GM12801 (cell line): ENCODE results near the gene VAMP2.

Source experiments
- CTCF ChIP-seq: IDR thresholded peaks from one replicate; pipeline ENCODE4 v1.5.1; 2011; ENCODE audit warnings: control low read depth; ENCODE audit not compliant: insufficient read length; ENCODE audit errors: extremely low read depth

The VAMP2 gene

GRCh38 chr17:8125947-8126490 is 36.7 kb downstream of the VAMP2 start:
- TF ChIP-seq CTCF: no peak

- no peak for TF ChIP-seq CTCF
These were observed 37.4 kb downstream of the VAMP2 start for GRCh38 chr17:8125154-8125946.

DNA sequence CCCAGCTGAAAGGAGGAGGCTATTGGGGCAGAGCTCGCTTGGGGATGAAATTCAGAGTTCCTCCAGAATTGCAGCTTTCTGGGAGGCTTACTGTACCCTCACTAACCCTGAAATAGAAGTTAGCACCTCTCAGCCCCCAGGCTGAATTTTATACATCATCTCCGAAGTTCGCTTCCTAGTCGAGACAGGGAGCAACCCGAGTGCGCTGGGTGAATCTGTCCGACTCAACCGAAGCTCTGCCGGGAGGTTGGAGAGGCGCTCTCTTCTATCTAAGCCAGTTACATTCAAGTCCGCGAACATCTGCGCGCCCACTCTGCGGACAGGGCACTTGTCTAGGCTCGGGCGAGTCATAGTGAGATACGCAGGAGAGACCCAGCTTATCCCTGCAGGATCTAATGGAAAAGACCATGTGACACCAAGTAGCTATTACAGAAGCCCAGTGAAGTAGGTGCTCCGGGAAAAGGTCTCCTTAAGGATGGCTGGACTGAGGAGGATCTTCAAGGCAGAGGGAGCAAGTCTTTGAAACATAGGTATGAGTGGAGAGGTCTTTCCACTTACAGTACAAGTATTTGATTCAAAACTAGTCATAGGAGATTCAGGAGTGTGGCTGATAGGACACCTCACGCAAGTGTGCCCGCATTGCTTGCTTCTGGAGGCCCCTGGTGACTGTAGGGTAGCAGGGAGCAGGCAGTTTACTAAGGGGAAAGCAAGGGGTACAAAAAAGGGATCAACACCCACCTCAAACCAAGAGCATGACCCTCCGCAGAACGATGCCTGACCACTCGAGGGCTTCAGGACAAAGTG is 38.2 kb downstream of the VAMP2 start:
- TF ChIP-seq CTCF: no peak

DNA sequence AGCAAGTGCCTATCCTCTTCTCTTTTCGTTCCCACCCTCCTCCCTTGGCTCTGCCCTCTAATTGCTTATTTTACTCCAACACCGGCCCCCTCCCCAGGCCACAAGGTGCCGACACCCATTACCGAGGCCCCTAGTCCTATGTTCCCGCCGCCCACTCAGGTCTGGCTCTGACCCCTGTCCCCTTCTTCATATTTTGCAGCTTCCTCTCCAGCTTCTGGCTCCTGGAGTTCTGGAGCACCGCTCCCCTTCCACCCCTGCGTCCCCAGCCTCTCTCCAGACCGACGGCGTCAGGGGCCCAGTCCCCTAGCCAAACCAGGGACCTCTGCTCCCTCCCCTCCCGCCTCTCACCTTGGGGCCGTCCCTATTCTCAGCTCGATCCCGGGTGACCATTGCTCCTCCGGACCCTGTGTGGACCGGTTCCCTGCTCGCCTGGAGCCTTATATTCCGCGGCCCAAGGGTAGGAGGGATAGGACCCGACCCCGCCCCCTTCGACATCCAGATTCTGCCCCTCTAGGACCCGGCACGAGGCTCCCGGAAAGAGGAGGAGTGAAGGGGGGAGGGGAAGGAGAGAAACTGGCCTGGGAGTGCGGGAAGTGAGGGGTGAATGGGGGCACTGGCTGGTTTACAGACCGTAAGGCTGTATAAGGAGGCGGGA is 38.9 kb downstream of the VAMP2 start, which contains the start of gene HES7:
Gene HES7 (minus strand): TSS at position 412 of the 655 bp plus-strand sequence. CDS start 22 bp downstream, at position 390.
- no peak for TF ChIP-seq CTCF

GRCh38 chr17:8122924-8123694 is 39.6 kb downstream of the VAMP2 start:
- TF ChIP-seq CTCF: no peak

- TF ChIP-seq CTCF: no peak
These were observed 40.3 kb downstream of the VAMP2 start for GRCh38 chr17:8122422-8122923.
